HG02981 (cell line): Measurements from ENCODE around the gene DOC2A.
A peak's percentile ranks its signal among the peaks of the same experiment; 100 is the strongest.
"Not testable (repeated sequence)": the region's sequence is repeated elsewhere in the genome, so short reads cannot be mapped to it uniquely, and the experiment has no call there.

Experiments
- ATAC-seq: cut with Tn5 transposase; IDR thresholded peaks from one replicate; pipeline ENCODE4 v1.9.1; 2021; ENCODE audit warnings: mild to moderate bottlenecking, moderate library complexity; ENCODE audit not compliant: unreplicated experiment

Gene DOC2A

DNA sequence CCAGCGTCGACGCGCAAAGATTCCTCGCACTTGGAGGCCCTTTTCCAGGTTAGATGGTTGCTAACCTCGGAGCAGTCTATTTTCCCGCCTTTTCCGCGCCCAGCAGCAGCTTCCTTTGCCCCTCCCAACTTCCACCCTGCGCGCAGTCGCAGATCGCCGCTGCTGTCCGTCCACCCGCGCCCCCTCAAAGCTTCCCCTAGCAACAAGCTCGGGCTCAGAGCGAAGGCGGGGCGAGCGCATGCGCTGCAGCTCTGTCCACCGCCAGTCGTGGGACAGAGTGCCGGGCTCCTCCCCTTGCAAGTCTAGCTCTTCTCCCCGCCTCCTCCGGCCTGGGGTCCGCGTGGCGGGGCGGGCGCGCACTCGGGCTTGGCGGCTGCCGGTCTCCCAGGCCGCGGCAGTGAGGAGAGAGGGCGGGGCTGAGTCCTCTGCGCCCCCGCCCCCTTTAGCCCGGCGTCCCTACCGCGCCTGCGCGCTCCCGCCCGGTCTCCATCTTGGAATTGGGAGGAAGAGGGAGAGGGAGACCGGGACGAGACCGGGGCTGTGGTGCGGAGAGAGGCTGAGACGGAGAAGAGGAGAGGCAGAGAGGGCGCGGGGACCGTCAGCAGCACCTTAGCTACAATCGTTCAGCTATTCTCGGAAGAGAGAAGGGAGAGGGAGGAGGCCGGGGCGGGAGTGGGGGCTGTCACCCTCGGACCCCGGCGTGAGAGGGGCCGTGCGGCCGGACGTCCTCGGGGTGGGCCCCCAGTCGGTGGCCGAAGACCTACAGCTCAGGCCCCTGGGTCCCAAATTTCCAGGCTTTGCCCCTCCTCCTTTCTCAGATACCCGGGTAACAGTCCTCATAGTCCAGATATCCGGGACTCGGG lies 37.2 kb downstream of the DOC2A start, which contains the start of gene TAOK2:
TSS of gene TAOK2 (plus strand) at position 485 of the 863 bp plus-strand sequence. CDS start 3,905 bp downstream, outside the sequence.
- ATAC-seq, result peak; percentile 86

DNA sequence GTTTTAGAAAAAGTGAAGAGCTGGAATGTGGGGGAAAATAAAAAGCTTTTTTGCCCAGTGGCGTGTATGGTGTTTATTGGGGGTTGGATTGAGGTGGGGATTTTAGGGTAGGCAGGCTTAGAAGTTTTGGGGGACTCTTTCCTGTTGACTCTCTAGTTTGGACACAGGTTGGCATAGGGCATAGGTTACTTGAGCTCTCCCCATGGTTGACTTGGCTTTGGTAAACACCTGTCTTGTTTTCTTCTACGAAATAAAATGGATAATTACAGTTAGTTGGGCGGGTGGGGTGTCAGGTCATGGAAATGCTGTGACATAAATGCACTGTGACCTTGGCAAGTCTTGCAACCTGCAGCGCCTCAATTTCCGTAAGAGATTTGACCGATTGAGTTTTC lies 37.8 kb downstream of the DOC2A start:
- no peak for ATAC-seq

DNA sequence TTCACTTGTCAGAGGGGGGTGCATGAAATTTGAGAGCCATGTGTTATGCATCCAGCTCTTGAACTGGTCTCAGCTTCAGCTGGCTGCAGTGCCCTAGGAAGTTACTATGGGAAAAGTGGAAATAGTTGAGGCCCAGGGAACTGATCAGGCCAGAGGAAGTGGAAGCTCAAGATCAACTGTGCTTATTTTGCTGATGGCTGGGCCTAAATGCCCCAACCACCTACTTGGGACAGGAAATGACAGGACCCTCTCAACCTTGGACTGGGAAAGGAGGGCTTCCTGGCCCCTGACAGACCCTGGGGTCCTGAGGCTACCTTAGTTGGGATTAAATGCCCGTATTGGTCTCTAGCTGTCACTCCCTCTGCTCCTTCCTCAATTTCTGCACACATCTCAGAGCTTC lies 38.3 kb downstream of the DOC2A start:
- ATAC-seq, result no peak

DNA sequence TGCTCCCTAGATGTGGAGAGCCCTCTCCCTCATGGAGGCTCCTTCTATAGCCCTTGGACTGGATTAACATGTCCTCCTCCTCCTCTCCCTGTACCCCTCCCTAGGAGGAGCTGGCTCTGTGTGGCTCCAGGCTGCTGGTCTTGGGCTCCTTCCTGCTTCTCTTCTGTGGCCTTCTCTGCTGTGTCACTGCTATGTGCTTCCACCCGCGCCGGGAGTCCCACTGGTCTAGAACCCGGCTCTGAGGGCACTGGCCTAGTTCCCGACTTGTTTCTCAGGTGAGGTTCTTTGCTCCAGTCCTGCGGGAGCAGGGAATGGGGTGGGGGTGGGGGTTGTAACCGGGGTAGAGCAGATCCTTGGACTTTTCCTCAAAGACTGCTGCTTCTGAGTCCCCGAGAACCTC lies 39.5 kb downstream of the DOC2A start:
- ATAC-seq, result no peak

DNA sequence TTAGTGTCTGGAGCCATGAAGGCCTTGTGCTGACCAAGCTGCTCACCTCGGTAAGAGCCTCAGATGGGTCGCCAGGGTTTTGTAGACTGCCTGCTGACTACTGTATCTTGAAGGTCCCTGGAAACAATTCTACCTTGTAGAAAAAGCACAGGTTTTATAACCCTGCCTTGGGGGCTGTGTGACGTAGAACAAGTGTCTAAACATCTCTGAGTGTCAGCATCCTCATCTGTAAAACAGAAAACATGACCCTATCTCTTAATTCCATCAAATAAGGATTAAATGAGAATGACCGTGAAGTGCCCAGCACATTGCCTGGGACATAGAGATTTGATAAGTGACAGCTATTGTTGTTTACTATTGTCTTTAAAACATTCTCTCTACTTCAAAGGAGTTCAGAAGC lies 42.6 kb downstream of the DOC2A start:
- no peak for ATAC-seq

DNA sequence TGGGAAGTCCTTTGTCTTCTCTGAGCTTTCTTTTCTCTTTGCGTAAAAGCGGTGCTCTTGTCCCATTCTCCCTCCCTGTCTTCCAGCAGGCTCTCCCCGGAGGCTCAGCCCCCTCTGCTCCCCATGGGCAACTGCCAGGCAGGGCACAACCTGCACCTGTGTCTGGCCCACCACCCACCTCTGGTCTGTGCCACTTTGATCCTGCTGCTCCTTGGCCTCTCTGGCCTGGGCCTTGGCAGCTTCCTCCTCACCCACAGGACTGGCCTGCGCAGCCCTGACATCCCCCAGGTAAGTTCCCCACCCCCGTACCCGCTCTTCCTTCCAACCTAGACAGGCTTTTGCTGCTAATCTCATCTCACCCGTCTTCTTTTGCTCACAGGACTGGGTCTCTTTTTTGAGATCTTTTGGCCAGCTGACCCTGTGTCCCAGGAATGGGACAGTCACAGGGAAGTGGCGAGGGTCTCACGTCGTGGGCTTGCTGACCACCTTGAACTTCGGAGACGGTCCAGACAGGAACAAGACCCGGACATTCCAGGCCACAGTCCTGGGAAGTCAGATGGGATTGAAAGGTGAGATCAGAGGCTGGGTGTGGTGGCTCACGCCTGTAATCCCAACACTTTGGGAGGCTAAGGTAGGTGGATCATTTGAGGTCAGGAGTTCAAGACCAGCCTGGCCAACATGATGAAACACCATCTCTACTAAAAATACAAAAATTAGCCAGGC lies 47.6 kb downstream of the DOC2A start:
- no peak for ATAC-seq

DNA sequence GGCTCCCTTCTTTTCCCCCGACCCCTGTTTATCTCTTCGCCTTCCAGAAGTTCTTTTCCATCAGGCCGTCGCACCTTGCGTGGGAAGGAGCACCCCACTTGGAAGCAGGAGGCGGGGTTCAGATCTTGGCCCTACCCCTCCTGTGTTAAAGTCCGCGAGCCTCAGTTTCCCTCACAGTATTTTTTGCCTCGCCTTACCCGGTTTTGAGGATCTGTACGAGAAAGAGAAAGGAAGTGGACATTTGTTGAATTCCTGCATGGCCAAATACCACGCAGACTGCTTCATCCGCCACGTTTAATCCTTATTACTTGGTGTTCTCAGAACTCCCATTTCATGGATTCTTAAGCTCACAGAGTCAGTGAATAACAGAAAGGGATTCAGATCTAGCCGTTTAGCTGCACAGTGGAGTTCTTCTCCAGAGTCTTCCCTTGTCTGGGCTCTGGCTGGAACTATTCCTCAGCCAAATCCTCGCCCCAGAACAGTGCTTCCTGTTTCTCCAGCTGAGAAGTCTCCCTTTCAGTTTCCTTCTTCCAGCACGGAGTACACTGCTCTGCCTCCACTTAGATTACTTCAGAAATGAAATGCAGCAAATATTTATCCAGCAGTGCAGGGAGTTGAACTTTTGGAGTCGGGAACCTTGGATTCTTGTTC lies 48.4 kb downstream of the DOC2A start:
- no peak for ATAC-seq

DNA sequence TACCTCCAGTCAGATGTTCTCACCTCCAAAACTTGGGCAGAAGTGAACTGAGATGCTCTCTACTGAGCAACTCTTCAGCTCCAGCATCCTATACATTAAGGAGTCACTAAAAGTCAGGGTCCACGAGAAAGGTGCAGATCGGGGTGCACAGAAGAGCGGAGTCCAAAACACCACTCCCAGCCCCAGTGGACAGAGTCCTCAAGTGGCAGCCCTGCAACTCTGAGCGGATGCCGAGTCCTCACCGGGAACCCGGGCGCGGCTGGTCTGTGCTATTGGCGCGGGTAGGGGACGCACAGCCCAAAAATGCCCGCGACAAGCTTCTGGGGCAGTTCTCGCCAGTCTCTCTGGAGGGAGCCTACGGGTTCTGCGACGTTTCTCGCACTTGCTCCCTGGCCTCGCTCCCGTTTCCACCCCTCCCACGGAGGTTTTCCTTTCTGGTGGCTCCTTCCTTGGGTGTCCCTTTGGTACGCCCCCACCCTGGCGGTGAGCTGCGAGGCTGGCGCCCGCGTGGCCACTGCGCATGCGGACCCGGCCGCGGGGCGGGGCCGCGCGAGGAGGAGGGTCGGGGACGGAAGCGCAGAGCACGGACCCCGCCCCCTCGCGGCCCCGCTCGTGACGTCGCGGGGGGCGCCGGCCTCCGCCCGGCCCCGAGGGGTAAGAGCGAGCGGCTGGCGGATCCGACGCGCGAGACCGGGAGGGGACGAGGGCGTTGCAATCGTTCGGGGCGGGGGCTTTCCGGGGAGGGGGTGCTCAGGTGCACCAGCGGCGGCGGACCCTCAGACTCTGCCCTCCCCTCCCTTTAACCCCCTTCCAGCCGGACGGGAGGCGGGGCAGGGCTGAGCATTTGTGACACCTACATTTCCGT lies 49.1 kb downstream of the DOC2A start, which contains the start of gene TMEM219:
TSS of gene TMEM219 (plus strand) at position 601 of the 865 bp plus-strand sequence. CDS start 1,065 bp downstream, outside the sequence.
- peak; percentile 82 for ATAC-seq

DNA sequence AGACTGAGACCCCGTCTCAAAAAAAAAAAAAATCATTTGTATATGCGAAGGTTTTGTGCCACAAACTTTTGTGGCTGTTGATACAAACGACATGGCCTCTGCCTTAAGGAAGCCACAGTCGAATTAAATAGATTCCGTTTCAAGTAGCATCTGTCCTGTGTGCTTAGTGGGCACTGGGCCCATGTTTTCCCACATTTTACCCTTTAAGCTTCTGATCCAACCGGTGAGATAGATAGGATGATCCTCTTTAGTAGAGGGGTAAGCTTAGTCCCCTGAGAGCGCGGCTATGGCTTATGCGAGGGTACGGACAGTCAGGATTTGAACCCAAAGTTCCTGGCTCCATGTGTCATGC lies 49.7 kb downstream of the DOC2A start:
- ATAC-seq, result no peak

DNA sequence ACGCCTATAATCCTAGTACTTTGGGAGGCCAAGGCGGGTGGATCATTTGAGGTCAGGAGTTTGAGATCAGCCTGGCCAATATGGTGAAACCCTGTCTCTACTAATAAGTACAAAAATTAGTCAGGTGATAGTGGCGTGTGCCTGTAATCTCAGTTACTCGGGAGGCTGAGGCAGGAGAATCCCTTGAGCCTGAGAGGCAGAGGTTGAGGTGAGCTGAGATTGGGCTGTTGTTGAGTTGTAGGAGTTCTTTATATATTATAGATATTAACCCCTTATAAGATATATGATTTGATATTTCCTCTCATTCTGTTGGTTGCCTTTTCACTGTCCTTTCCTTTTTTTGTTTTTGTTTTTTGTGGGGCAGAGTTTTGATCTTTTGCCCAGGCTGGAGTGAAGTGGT lies 51.0 kb downstream of the DOC2A start:
- not testable (repeated sequence) for ATAC-seq

DNA sequence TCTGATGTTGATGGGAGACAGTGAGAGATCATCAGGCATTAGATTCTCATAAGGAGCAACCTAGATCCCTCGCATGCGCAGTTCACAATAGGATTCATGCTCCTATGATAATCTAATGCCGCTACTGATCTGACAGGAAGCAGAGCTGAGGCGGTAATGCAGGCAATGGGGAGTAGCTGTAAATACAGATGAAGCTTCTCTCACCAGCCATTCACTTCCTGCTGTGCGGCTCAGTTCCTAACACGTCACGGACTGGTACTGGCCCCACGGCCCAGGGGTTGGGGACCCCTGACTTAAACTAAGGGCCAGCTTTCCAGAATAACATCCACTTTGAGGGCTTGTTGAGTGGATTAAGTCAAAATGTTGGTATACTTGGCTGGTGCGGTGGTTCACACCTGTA lies 51.5 kb downstream of the DOC2A start:
- no peak for ATAC-seq

DNA sequence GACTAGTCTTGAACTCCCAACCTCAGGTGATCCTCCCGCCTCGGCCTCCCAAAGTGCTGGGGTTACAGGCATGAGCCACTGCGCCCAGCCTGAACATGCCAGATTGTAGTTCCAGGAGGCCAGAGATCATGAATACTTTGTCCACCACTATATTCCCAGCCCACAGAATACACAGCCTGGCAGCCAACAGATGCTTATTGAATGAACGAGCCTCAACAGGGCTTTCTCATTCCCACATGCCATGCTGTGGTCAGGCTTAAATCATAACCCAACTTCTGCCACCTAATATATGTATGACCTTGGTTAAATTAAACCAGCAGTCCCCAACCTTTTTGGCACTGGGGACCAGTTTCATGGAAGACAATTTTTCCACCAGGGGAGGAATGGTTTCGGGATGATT lies 52.1 kb downstream of the DOC2A start:
- ATAC-seq, result no peak
